HG03432 (cell line): ENCODE data around the gene ACTN1.
A peak's percentile ranks its signal among the peaks of the same experiment; 100 is the strongest.

Experiments
- ATAC-seq: cut with Tn5 transposase; IDR thresholded peaks from one replicate; pipeline ENCODE4 v1.9.1; 2021; ENCODE audit warnings: mild to moderate bottlenecking, moderate library complexity; ENCODE audit not compliant: unreplicated experiment

Gene ACTN1

DNA sequence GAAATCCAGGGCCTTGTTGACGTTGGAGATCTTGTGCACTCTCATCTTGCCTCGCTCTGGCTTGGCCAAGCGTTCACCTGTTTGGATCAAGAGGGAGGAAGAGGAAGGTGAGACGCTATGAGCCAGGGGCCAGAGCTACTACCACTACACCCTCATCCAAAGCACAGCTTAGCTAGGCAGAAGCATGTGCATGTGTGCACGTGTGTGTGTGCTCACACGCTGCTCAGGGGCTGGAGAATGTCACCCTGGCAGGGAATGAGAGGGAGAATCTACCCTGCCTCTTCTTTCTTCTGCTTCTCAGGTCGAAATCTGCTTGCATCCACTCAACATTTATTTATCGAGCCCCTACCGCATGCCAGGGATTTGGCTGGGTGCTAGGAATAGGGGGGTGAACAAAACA lies 58.1 kb downstream of the ACTN1 start:
- ATAC-seq = no peak

DNA sequence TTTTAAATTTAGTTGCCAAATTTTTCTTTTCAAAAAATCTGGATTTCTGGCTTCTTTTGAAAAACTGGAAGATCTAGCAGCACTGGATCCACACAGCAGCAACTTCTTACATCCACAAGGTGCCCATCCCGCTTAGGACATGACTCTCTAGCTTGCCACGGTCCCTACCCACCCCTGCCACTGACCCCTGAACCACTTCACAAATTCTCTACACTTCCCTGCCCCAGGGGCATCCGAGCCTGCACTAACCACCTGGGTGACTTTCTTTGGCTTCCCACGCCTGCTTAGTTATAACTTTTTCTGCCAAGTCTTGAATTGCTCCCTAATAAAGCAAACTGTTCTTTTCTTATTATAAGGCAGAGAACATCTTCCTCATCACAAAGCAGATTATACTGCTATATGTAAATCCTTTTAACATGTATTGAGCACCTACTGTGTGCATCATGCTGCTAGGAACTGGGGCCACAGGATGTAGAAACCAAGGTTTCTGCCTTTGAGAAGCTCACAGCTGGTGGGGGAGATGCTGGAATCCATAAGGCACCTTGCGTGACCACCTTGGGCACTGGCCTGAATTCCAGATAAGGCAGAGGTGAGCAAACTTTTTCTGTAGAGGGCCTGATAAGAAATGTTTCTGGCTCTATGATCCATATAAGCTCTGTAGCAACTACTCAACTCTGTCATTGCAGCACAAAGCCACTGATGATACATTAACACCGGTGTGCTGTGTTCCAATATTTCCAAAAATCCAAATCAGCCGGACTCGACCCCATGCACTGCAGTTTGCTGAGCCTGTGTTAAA lies 59.8 kb downstream of the ACTN1 start:
- ATAC-seq = no peak

DNA sequence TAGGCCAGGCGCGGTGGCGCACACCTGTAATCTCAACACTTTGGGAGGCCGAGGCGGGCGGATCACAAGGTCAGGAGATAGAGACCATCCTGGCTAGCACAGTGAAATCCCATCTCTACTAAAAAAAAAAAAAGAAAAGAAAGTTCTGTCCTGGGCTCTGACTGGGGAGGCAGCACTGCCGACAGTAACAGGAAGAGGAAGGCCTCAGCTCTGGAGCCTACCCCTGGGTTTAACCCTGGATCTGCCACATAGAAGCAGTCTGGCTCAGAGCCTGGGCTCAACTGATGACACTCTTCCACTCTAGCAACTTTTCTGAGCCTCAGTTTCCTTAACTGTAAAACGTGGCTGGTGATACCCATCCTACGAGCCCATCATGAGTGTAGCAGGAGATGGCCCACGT lies 60.5 kb downstream of the ACTN1 start:
- ATAC-seq = no peak

DNA sequence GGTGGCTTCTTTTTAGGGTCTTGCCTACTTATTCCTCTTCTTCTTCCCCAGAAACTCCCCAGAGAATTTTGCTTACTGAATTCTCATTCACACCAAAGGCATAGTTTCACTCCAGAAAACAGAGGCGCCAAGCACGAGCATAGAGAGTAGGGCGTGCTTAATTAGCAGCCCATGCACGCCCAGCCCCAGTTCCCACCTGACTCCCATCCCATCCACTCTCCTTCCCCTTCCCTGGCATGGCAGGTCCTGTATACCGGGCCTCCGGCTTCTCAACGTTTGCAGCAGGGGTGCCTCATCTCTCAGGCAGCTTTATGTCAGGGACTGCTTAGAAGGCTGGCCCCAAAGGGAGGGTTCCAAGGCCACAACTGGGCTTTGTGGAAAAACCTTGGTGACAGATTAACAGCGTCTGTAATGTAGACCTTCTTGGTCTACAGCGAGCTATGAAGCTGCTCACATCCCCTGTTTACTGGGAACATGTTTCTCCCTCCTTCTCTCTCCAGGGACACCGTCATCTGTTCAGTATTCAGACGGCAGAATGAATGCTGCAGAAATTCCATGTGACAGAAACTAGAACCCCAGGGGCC lies 62.7 kb downstream of the ACTN1 start:
- ATAC-seq = no peak

DNA sequence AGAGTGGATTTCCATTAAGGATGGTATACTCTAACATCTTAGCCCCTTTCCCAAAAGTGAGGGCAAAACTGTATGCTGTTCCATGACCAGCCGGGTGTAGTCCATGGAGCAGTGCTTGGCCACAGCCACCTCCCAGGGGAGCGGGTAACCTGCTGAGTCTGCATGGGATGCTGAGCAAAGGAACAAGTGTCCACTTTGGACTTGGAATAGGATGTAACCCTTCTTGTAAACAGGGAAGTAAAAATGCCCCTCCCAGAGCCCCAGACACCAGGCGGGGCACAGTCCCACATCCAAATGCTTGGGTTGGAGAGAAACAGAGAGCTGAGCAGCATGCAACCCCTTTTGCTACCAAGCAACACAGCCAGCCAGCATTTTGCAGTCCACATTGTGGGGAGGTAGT lies 65.6 kb downstream of the ACTN1 start:
- no peak for ATAC-seq

DNA sequence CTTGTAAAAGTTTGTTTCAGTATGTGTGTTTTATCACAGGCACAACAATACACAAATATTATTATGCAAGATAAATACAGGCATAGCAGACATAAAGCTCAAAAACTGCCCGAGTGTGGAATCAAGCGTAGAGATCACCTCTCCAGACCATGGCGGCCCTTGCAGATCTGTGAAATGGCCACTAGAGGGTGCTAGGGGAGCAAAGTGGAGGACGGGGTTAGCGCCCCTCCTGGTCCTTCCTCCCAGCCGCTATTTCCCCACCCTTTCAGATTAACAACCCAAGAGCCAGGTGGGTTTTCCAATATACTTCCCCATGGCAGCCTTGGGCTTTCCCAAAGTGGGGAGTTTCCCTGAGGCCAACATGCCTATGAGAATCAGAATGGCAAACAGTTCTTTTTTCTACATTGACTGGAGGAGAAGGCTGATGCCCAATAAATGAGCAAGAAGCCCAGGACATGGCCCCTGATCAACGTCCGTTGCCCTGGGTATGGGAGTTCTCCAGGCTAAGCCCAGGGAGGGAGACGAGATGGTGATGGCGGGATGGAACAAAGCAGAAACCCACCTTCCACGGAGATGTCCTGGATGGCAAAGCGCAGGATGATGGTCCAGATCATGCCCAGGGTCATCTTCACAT lies 67.4 kb downstream of the ACTN1 start:
- ATAC-seq = peak; percentile 69

DNA sequence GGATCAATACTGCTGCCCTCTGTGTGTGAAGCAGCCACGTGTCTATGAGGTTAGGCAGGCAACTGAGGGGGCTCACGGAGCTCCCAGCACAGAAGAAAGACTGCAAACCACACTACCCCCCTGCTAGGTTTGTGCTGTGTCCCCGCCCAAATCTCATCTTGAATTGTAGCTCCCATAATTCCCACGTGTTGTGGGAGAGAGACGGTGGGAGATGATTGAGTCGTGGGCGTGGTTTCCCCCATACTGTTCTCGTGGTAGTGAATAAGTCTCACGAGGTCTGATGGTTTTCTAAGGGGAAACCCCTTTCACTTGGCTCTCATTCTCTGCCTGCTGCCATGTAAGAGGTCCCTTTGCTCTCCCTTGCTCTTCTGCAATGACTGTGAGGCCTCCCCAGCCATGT lies 68.6 kb downstream of the ACTN1 start:
- ATAC-seq = no peak

DNA sequence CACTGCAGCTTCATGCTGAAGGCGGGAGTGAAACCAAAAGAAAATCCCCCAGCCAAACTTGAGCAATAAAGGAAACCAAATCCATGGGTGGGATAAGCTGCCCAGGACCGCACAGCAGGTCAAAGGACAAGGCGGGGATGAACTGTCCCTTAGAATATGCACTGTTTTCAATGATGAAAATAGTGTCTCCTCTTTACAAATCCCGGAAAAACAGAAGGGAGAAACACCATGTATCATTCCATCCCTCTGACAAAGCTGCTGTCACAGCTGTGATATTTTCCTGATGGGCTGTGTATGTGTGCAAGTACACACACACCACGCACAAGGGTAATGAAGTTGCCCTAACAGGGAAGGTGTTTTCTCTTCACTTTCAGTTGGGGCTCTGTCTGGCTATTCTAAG lies 70.3 kb downstream of the ACTN1 start:
- no peak for ATAC-seq

DNA sequence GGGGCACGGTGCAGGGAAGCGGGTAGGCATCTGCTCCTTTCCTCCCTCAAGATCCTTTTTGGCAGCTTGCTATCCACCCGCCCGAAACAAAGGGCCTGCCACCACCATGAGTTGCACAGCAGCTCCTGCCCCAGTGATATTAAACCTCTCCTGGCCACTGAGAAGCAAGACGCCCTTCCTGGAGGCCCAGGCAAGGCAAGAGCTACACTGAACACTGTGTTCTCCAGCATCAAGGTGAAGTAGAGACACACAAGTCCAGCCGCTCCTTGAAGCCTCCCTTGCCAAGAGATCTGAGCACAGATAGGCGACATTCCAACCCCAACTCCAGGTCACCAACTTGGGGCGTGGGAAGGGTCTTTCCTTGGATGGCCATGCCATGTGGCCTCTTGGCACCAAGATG lies 70.9 kb downstream of the ACTN1 start:
- no peak for ATAC-seq

DNA sequence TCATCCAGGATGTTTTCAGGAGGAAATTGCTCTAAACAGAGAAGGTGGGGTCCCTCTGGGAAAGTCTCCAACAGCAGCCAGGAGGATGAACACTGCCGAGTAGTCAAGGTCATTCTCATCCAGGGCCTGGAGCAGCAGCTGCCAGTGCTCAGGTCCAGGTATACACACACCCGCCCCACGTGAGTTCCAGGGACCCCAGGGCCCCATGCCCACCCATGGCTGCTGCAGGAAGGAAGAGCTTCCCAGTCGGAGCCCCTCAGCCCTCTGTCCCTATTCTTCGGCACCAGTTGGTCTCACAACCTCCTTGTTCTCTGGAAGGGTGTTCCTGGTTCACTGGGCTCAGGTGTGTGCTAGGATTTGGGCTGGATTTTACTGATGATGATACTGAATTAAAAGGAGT lies 72.7 kb downstream of the ACTN1 start:
- ATAC-seq = no peak

DNA sequence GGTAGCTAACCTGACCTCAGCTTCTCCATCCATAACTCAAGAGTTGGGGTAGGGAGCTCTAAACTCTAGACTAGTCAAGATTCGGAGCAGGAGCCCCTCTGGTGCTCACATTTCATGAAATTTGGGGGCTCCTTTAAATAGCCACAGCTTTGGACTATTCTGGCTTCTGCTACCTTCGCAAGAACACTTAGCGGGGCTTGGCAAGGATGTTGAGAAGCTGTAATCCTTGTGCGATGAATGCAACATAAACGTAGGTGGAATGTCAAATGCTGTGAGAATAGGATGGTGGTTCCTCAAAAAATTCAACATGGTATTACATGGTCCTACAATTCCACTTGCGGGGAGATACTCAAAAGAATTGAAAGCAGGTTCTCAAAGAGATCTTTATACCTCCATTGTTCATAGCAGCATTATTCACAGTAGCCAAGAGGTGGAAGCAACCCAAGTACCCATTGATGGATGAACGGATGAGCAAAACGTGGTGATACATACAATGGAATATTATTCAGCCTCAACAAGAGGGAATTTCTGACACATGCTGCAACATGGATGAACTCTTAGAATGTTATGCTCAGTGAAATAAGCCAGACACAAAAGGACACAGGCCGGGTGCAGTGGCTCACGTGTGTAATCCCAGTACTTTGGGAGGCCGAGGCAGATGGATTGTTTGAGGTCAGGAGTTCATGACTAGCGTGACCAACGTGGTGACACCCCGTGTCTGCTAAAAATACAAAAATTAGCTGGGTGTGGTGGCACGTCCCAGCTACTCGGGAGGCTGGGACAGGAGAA lies 73.8 kb downstream of the ACTN1 start:
- ATAC-seq = no peak

DNA sequence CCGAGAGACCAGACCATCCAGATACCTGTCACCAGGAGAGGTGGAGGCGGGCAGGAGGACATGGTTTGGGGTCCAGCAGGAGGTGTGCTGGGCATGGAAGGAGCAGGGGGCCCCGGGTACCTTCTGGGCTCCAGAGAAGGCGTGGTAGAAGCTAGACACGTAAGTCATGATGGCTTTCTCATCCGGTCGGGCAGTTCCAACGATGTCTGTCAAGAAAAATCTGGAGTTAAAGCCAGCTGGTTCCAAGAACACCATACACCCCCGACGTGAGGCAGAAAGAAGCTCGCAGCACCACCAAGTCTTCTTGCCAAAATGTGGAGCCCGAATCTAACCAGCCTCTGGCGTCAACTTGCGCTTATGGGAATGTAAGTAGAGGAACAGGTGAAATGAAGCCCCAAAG lies 76.7 kb downstream of the ACTN1 start:
- ATAC-seq = no peak

DNA sequence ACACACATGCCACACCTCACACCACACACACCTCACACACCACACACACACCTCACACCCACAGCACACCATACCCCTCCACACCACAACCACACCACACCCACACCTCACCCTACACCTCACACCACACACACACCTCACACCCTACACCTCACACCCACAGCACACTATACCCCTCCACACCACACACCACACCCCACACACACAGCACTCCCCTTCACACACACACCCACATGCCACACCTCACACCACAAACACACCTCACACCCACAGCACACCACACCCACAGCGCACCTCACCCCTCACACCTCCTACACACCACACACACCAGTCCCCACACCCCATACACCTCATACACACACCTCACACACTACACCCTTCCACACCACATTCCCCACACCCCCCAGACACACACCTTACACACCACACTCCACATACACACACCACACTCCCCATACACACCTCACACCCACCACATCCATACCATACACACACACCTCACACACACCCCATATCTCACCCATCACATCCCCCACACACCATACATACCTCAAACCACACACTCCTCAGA lies 80.0 kb downstream of the ACTN1 start:
- no peak for ATAC-seq

DNA sequence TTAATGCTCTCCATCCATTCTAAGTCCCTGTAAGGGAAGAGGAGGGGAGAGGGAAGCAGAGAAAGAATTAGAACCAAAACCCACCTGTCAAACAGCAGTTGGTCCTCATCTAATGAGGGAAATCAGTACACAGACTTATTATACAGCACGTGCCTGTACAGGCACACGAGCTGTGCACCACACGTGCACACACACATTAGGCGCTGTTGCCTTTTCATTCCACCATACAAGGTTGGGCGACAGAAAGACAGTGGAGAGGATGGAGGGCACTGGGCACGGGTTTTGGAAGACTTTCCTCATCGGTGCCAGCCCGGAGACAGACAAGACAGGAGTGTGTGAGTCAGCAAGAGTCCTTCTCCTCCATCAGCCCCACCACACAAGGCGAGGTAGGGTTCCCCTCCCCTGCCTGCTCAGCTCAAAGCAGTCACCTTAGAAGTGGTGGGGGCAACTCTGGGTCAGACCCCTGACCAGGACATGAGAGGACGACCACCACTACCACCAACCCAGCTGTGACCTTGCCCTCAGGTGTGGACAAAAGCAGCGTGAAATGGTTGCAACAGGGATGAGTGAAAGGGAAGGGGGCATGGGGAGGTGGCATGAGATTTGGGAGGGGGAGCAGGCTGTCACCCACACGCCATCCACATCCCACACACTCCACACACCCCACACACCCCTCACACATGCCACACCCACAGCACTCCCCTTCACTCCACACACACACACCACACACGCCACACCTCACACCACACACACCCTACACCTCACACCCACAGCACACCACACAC lies 80.7 kb downstream of the ACTN1 start:
- ATAC-seq = no peak

DNA sequence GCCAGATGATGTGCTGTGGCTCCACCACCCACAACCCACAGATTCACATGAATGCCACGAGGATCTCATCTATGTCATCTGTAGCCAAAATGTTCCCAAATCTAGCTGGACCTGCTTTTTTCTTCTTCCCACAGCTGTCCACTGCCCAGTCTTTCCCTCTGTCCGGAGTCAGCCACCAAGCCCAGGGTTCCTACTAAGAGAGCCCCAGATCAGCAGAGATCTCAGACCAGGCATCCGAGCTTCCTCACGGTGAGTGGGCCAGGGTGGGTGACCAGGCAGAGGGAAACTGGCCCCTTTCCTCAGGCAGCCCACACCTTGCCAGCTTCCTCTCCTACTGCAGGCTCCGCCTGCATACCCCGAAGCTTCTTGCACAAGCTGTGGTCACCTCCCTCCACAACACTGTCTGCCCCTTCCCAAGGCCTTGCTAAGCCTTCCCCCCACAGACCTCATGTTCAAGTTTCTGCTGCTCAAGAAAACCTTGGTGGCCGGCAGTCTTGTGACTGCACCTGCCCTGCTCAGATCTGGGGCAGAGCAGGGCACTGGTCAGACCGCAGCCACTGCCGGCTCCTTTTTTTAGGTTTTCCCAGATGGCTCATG lies 81.4 kb downstream of the ACTN1 start:
- ATAC-seq = no peak

DNA sequence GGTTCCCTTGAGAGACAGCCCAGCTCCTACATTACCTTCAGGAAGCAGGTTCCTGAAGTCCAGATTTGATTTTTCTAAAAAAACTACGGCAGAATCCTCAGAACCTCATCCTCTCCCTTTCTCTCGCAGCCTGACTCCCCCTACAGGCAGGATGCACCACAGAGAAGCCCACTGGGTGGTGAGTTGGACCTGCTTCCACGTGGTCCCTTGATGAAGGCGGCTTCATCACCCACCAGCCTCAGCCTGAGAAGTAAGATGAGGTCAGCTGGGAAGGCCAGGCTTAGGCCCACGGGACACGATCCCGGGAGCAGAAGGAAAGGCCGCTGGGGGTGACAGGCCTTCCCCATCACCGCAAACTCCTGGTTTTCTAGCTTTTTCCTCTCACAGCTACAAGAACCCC lies 83.0 kb downstream of the ACTN1 start:
- no peak for ATAC-seq

DNA sequence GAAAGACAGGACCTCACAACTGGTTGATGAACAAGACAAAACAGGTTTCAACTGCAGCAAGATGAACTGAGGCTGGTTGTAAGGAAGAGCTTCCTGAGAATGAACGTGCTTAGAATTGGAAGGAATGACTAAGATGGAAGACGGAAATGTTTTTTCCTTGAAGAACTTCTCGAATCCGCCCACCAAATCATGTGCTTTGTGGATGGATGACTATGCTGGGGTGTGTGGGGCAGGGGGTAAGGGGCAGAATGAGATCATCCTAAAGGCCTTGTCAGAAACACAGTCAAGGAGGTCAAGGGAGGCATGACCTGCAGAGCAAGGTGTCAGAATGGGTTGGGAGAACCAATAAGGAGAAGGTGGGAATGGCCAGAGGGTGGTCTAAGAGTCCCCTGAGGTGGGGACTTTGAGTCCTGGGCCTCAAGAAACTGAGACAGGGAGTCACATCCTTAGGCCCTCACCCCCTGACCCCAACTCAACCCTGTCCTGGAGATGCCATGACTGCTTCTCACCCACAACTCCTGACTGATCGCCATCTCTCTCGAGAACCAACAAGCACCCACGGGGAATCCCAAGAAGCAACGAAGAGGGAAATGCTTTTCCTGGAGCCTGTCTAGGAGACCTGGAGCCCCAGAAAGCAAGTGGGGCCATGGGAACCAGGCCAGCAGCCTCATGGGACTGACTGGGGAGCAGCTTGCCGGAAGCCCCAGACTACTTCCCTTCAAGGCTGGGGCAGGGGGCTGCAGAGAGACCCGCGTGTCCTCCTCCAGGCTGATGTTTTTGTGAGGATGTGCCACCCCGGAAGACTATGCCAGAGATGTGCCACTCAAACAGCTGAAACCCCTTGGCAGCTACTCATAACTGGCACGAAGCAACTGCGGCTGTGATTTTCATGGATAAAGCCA lies 84.0 kb downstream of the ACTN1 start:
- no peak for ATAC-seq

DNA sequence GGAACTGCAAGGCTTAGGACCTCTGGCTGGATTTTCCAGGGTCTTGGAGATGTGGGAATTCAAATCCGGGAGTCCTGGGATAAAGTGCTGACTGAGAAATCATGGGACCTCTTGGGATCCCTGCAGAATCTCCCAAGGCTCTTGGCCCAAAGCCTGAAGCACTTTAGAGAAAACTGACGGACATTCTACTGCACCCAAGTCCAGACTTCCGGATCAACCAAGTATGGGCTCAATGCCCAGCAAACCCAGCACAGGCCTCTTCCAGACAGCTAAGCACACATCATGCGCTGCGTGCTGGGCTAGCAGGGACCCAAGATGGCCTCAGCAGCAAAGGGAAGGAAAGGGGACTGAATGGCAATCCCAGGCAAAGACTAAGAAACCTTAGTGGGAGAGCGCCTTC lies 85.0 kb downstream of the ACTN1 start:
- ATAC-seq = no peak

DNA sequence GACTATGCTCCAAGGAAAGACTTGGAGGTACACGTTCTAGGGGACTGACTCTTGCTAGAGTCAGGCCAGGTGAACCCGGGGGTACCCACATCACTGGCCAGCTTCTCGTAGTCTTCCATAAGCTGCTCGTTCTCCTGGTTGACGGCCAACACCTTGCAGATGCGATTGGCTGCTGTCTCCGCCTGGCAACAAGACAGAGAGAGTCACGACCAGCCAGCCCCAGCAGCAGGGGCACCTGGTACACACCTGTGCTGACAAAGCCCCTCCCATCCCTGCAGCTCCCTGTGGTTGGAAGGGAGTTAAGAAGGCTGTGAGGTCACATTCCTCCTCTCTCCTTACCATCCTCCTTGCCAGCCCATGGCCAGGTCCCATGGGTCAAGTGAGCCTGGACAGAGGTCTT lies 85.5 kb downstream of the ACTN1 start:
- no peak for ATAC-seq
